Activated CD4-positive, alpha-beta T cell treated with anti-CD3 and anti-CD28 coated beads, Interleukin-2, amount 50 U/mL, for 1 hour (primary cell): ENCODE data around the gene HGF.

ENCODE experiments used
- DNase-seq: peaks from one replicate; pipeline ENCODE4 v3.0.0-alpha.2; 2020

The HGF gene

DNA sequence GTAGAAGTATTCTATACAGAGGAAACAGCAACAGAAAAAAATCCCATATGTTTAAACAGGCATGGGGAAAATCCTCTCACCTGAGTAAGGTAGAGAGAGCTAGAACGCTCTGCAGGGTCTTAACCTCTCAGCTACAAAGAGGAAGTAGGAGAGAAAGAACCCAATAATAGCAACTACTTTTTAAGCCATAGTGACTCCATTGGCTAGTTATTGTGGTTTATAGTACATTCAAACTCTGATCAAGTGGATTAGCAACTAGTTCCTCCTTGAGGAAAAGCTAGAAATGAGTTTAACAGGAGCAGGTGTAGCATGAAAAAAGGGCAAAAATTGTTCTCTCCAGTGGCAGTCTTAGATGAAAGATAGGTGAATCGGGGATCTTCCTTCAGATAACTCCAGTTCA lies 89.7 kb downstream of the HGF start:
- no peak for DNase-seq

- no peak for DNase-seq
Measured at GRCh38 chr7:81676813-81677212, 93.0 kb downstream of the HGF start.

DNA sequence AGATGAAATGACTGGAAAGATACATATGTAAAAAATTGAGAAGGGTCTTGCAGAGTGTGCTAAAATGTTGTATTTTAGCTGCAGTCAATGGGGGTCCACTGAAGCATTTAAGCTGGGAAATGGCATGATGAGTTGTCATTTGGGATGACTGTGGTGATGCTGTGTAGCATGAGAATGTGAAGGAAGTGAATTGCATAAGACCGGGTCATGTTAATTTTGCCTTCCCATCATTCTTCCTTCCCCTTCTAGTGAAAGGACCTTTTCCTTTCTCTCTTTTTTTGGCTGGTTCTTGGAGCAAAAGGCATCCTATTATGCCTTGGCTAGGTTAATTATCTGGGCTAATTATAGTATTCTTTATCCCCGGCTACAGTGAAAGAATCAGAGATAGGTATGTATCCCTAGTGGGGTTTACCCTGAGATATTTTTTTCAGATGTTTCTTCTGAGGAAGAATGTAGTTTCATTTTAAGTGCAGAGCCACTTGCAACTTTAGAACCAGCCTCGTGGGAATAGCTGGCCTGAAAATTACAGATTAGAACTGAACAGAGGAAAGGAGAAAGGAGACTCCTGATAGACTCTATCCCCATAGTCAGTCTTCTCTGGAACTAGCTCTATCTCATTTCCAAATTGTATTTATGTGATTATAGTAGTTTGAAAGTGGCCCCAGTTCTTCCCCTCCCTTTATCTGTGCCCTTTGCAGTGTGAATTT lies 93.6 kb downstream of the HGF start:
- DNase-seq: no peak

DNA sequence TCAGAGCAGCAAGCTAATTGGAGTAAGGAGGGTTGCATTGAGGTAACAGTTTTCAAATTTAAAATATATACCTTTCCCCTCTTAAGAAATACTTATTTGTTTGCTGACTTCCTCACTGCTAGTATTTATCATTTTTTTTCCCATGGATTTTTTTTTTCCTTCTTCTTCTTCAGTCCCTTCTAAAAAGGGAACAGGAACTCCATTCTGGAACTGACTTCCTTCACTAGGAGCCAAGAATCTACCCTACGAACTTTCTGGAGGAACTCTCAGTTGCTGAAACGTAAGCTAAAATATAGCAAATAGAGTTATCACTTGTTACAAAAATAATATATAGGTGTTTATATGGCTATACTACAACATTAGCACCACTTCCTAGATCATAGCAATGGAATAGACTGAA lies 95.4 kb downstream of the HGF start:
- no peak for DNase-seq

- no peak for DNase-seq
Measured at GRCh38 chr7:81672872-81673271, 97.0 kb downstream of the HGF start.

DNA sequence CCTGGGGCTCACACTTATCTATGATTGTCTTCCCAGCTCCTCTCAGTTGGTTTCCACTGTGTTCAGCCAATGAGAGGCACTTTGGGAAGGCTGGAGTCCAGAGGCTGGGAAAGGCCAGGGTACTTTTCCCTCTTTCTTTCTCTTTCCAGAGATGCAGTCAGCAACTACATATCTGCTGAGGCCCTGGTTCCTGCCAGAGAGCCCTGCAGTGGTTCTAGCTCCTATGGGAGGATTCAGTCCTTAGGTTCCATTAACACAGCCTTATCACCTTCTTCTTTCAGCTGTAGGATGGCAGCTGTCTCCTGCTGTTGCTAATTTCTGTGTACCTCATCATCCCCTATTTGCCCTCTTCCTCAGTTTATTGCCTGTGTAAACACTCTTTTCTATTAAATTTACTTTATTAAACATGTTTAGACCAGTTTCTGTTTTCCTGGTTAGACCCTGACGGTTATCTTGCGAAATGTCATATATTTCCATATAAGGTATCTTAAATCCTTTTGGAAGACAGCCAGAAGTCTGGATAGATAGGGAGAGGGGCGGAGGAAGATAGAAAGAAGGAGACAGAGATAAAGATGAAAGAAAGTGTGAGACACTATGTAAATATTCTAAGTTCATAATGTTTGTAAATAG lies 100.3 kb downstream of the HGF start:
- no peak for DNase-seq

DNA sequence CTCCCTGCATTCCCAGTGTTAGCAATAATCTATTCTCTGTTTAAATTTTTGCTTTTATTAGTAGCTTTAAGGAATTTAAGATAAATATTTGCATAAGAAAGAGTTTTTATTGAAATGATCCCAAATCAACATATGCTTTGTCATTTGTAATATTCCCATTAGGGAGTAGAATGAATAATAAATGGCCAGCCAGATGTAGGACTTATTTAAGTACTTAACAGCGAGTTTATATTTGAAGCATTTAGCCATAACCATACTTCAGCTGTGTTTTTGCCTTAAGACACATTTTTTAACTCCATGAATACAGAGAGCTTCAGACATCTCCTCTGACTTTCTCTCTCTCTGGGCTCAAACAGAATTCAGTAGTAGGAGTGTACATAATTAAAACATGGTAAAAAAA lies 103.6 kb downstream of the HGF start:
- no peak for DNase-seq

GRCh38 chr7:81665236-81665635 lies 104.6 kb downstream of the HGF start:
- DNase-seq: no peak

DNA sequence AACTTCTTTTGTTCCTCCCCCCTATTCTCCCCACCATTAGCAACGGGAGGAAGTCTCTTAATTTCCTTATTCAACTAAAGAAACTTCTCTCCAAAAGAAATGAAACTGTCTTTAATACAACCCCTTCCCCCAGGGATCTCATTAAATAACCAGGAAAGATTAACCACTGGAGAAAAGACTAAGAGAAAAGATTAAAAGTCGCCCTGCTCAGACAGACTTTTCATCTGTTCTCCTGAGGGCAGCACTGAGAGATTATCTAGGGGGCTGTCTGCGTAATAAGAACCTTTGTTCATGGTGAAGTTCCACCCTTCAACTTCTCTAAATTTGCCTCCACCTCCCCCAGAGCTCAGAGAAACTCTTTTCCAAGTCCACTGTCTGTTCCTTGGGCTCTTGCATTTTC lies 105.5 kb downstream of the HGF start:
- no peak for DNase-seq

DNA sequence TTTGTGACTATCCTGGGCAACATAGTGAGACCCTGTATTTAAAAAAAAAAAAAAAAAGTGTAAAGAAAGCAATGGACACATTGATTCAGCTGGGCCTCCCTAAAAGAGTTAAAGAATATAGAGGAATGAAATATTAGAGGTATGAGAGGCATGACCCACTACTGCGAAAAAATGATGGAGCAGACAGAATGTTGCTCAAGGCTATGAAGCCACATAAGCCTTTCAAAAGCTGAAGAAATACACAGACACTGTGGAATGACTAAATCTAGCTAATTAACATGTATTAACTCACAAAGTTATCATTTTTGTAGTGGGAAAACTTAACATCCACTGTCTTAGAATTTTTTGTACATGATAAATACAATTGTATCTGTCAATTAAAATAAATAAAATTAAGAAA lies 107.3 kb downstream of the HGF start:
- DNase-seq: no peak

- DNase-seq: no peak
Measured at GRCh38 chr7:81659697-81660395, 110.0 kb downstream of the HGF start.

- DNase-seq: no peak
Measured at GRCh38 chr7:81657551-81657950, 112.3 kb downstream of the HGF start.

DNA sequence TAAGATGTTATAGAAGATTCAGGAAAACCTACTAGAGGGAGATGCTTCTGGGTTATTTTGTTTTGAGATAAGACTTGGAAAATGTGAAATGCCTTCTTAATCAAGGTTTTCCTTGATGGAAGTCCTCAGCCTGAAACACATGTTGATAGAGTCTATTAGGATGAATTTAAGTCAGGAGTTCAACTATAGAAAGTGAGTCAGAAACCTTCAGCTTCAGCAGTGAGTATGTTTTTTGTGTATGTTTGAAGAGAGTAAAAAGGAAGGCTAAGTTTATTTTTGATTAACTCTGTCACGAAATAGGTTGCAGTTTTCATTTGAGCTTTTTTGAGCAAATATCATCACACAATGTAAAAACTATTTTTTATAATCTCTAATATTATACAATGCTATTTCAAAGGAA lies 114.6 kb downstream of the HGF start:
- DNase-seq: no peak

- DNase-seq: no peak
Measured at GRCh38 chr7:81652225-81652624, 117.6 kb downstream of the HGF start.
